OCI-LY7 (cell line): ENCODE measurements around the gene CFAP77. TPM values are rescaled to one million over a fixed set of nuclear protein-coding genes. Genes with fewer than 3 reads are reported as not detected.

Experiments used
- BruUV-seq: library from RNA; stranded (reverse); fragments of 400-500 nt; replicated peaks from 2 replicates; lab custom pipeline; 2021; lab: Mats Ljungman, UMichigan
- CTCF ChIA-PET: fragments of 300-600 bp; sonication (Branson Sonifier 250); formaldehyde crosslinking; loops from one replicate; lab custom pipeline; 2022; ENCODE audit warnings: antibody characterized with exemption; ENCODE audit not compliant: unreplicated experiment; lab: Charles Lee
- POLR2A ChIA-PET: fragments of 300-600 bp; sonication (Branson Sonifier 250); formaldehyde crosslinking; loops from one replicate; lab custom pipeline; 2022; ENCODE audit warnings: antibody characterized with exemption; lab: Charles Lee
- DNase-seq: peaks from one replicate; pipeline ENCODE4 v3.0.0-alpha.2; 2015; ENCODE audit warnings: low spot score
- H2AFZ ChIP-seq: fragments of 200-600 bp; sonication (generic), shearing (Covaris generic); 2 replicates; pipeline ENCODE4 v1.6.1; 2014; ENCODE audit warnings: mild to moderate bottlenecking, antibody characterized with exemption, low read length, moderate library complexity
- H3K27ac ChIP-seq: fragments of 200-600 bp; sonication (generic); 2 replicates; pipeline ENCODE4 v1.5.1; 2014; ENCODE audit warnings: mixed run types, low read depth, mild to moderate bottlenecking, moderate library complexity, low read length, inconsistent platforms; ENCODE audit not compliant: poor library complexity, severe bottlenecking
- H3K36me3 ChIP-seq: fragments of 200-600 bp; sonication (generic); 2 replicates; pipeline ENCODE4 v1.6.1; 2014; ENCODE audit warnings: mild to moderate bottlenecking, antibody characterized with exemption, low read length, moderate library complexity, mixed read lengths; ENCODE audit not compliant: insufficient read depth
- H3K4me1 ChIP-seq: fragments of 200-600 bp; sonication (generic); 2 replicates; pipeline ENCODE4 v1.5.1; 2014; ENCODE audit warnings: mild to moderate bottlenecking, low read length; ENCODE audit not compliant: insufficient read depth, poor library complexity, severe bottlenecking
- H3K4me2 ChIP-seq: fragments of 200-600 bp; sonication (generic); 2 replicates; pipeline ENCODE4 v1.6.1; 2014; ENCODE audit warnings: mild to moderate bottlenecking, low read length
- H3K4me3 ChIP-seq: fragments of 200-600 bp; sonication (generic); 2 replicates; pipeline ENCODE4 v1.5.1; 2014; ENCODE audit warnings: mild to moderate bottlenecking, low read depth, low read length; ENCODE audit not compliant: poor library complexity, severe bottlenecking
- H3K79me2 ChIP-seq: fragments of 200-600 bp; sonication (generic); 2 replicates; pipeline ENCODE4 v1.6.1; 2016; ENCODE audit warnings: low read depth, mild to moderate bottlenecking, low read length, moderate library complexity, mixed read lengths; ENCODE audit not compliant: insufficient read depth
- H3K9me2 ChIP-seq: fragments of 200-600 bp; sonication (generic); 2 replicates; pipeline ENCODE4 v1.6.1; 2016; ENCODE audit warnings: mild to moderate bottlenecking, low read length, mixed read lengths; ENCODE audit not compliant: insufficient read depth
- H3K9me3 ChIP-seq: fragments of 200-600 bp; sonication (generic); 2 replicates; pipeline ENCODE4 v1.6.1; 2014; ENCODE audit warnings: mild to moderate bottlenecking, mixed run types, low read length, mixed read lengths
- H4K20me1 ChIP-seq: fragments of 200-600 bp; sonication (generic); 2 replicates; pipeline ENCODE4 v1.6.1; 2014; ENCODE audit warnings: mild to moderate bottlenecking, antibody characterized with exemption, low read length, moderate library complexity, mixed read lengths; ENCODE audit not compliant: insufficient read depth
- EZH2phosphoT487 ChIP-seq: fragments of 200-600 bp; sonication (generic); IDR thresholded peaks from 2 replicates; pipeline ENCODE4 v1.6.1; 2018; ENCODE audit warnings: low read depth, borderline replicate concordance, mild to moderate bottlenecking, mixed run types, antibody characterized with exemption, low read length, moderate library complexity, mixed read lengths
- intact Hi-C: fragments of 100-400 bp; cut with micrococcal nuclease; formaldehyde crosslinking; loops from one replicate; pipeline ENCODE4 v1.10.0; 2022; ENCODE audit not compliant: unreplicated experiment
- total RNA-seq, 2 experiments: library from RNA; depleted of rRNA in 1 of 2; stranded (reverse); fragments of >200 nt in 1 of 2; shearing (Covaris generic) in 1 of 2; gene quantifications; 2 replicates each; pipeline ENCODE4 v1.2.3, GENCODE V29; 2014 to 2022
- TF ChIP-seq, protein P1 (sequence below): fragments of 200-600 bp; sonication (generic); conservative IDR thresholded peaks from 2 replicates; pipeline ENCODE4 v1.5.1; 2014; ENCODE audit warnings: mild to moderate bottlenecking, antibody characterized with exemption, low read length, moderate library complexity, mixed read lengths

Gene CFAP77
- total RNA-seq, 2 experiments from 2014 or later, result not detected

- Histone ChIP-seq H3K4me3 (no peak overlapping the region), H3K4me2 (peak overlapping the region; percentile 61), H3K27ac (peak overlapping the region; percentile 97), H3K4me1 (peaks cover 48% of the 10 kb centered on the region), H3K79me2 (no peaks in the 10 kb centered on the region), H4K20me1 (no peaks in the 10 kb centered on the region), H3K9me2 (no peaks in the 10 kb centered on the region), H2AFZ (no peak overlapping the region), H3K9me3 (no peaks in the 10 kb centered on the region), H3K36me3 (no peaks in the 10 kb centered on the region)
- CTCF ChIA-PET, result no interaction called here
- POLR2A ChIA-PET, result interaction anchor here (1.0 kb wide), 1 partner anchor 12 kb away, joined by 4 read pairs; no protein-coding TSS in a partner anchor
- no peak for DNase-seq
- intact Hi-C loops, result no loop called here
- BruUV-seq, result no TSS peak
- no peak for TF ChIP-seq EZH2phosphoT487
These were observed 137.4 kb downstream of the CFAP77 start for GRCh38 chr9:132547436-132547835.

GRCh38 chr9:132547976-132548730 lies 138.1 kb downstream of the CFAP77 start:
- peak overlapping the region; percentile 97 for H3K27ac ChIP-seq
- no peaks in the 10 kb centered on the region for H4K20me1 ChIP-seq
- TF ChIP-seq, protein P1, sequence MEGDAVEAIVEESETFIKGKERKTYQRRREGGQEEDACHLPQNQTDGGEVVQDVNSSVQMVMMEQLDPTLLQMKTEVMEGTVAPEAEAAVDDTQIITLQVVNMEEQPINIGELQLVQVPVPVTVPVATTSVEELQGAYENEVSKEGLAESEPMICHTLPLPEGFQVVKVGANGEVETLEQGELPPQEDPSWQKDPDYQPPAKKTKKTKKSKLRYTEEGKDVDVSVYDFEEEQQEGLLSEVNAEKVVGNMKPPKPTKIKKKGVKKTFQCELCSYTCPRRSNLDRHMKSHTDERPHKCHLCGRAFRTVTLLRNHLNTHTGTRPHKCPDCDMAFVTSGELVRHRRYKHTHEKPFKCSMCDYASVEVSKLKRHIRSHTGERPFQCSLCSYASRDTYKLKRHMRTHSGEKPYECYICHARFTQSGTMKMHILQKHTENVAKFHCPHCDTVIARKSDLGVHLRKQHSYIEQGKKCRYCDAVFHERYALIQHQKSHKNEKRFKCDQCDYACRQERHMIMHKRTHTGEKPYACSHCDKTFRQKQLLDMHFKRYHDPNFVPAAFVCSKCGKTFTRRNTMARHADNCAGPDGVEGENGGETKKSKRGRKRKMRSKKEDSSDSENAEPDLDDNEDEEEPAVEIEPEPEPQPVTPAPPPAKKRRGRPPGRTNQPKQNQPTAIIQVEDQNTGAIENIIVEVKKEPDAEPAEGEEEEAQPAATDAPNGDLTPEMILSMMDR, result no peak
- TF ChIP-seq EZH2phosphoT487, result no peak
- CTCF ChIA-PET, result no interaction called here
- no TSS peak for BruUV-seq
- peaks cover 48% of the 10 kb centered on the region for H3K4me1 ChIP-seq
- H3K4me3 ChIP-seq, result peak overlapping the region; percentile 45
- peak overlapping the region; percentile 61 for H3K4me2 ChIP-seq
- no peak overlapping the region; the same call in 1 of the 2 replicates for H2AFZ ChIP-seq
- intact Hi-C loops, result no loop called here
- peak; percentile 84 for DNase-seq
- no peaks in the 10 kb centered on the region for H3K36me3 ChIP-seq
- H3K79me2 ChIP-seq, result no peaks in the 10 kb centered on the region
- POLR2A ChIA-PET, result interaction anchor here (0.6 to 1.1 kb wide), 3 partner anchors 12 to 794 kb away, joined by 3 to 7 read pairs (median 4); no protein-coding TSS in a partner anchor
- no peaks in the 10 kb centered on the region for H3K9me2 ChIP-seq
- no peaks in the 10 kb centered on the region for H3K9me3 ChIP-seq

DNA sequence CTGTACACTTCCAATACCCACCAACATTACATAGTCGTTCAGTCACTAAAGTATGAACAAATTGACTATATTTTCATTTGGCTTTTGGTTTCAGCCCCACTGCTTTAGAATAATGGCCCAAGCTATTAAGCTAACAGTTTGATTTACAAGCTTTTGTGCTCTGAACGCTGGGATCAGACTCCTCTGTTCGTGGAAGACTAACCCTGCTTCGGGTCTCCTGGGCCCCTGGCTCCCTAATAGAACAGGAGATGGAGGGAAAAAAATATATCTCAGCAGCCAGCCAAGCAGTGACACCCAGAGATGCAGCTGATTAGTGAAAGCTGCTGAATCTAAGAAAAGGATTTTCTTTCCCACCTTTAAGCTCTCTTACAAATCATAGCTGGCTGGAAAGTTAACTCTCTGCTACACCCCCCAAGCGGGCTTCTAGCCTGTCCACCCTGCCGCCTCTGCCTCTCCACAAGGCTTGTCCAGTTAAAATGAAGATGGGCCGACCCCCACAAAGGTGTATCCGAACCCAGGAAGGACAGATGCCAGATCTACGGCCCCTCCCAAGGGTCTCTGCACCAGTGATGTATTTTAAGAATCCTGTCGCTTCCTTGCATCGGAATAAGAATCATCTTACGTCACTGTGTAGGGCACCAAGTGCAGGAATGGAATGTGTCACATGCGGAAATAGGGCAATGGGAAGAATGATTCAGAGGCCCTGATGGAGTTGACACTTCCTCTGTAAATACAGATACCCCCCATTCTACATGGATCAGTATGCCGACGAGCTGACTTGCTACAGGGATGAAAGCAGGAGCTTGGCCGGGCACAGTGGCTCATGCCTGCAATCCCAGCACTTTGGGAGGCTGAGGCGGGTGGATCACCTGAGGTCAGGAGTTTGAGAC lies 139.0 kb downstream of the CFAP77 start:
- CTCF ChIA-PET, result no interaction called here

More for the DNA sequence above, 139.0 kb downstream of the CFAP77 start:
- no TSS peak for BruUV-seq
- POLR2A ChIA-PET, result interaction anchor here (0.5 to 1.1 kb wide), 5 partner anchors 9 to 1821 kb away, joined by 3 to 7 read pairs (median 3); no protein-coding TSS in a partner anchor
- Histone ChIP-seq H3K27ac (peak overlapping the region; percentile 97), H3K9me2 (no peaks in the 10 kb centered on the region), H4K20me1 (no peaks in the 10 kb centered on the region), H3K4me2 (peak overlapping the region; percentile 61), H3K9me3 (no peaks in the 10 kb centered on the region), H3K79me2 (no peaks in the 10 kb centered on the region), H3K4me1 (peaks cover 48% of the 10 kb centered on the region), H2AFZ (peak overlapping the region; percentile 34; the same call in 1 of the 2 replicates), H3K4me3 (peak overlapping the region; percentile 45), H3K36me3 (no peaks in the 10 kb centered on the region)
- intact Hi-C loops, result no loop called here
- no peak for TF ChIP-seq EZH2phosphoT487
- TF ChIP-seq, protein P1, result no peak
- no peak for DNase-seq
